Midbrain (tissue), 1 donor: ENCODE measurements around the gene YIPF6.
"Not testable (repeated sequence)": the region's sequence is repeated elsewhere in the genome, so short reads cannot be mapped to it uniquely, and the experiment has no call there.

ENCODE experiments used
- DNase-seq: peaks from one replicate; lab custom pipeline; 2025; lab: John Stamatoyannopoulos, UW

The YIPF6 gene

DNA sequence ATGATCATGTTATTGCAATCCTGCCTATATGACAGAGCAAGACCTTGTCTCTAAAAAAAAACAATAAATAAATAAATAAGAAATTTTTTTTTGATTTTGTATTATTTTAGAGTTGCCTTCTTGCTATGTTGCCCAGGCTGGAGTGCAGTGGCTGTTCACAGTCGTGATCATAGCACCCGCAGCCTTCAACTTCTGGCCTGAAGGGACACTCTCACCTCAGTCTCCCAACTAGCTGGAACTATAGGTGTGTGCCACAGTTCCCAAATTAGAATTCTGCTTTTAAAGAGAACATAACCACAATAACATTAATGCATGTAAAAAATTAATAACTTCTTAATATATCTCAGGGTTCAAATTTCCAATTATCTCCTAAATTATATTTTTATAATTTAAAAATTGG, 7.8 kb downstream of the YIPF6 start:
- no peak for DNase-seq

DNA sequence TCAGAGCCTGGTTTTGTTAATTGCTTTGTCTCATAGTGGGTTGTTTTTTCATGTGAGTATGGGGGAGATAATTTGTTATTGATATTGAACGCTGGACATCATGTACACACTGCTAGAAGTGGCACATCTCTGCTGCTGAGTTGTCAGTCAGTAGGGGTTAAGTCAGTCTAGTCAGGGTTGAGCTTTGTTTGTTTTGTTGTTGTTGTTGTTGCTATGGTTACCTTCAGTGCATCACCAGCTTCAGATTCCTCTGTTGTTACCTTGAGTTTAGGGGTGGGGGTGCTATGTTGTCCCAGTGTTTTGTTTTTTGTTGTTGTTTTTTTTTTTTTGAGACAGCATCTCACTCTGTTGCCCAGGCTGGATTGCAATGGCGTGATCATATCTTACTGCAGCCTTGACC, 9.9 kb downstream of the YIPF6 start:
- no peak for DNase-seq

DNA sequence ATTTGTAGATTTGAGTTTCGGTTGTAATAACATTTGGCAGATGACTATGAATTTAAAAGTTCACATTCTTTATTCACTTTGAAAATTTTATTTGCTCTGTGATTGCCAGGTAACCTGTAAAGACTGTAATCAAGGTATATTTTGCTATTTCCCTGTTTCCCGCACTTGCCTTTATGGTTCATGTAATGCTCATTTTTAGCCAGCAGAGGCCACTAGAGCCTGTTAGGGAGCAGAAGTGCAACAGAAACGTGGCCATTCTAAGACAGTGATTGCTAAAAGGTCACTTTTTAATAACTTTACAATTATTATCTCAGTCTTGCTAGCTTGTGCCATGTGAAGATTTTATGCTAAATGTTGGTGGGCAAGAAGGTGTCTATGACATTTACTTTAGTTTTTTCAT, 12.4 kb downstream of the YIPF6 start:
- DNase-seq = peak; percentile 40

DNA sequence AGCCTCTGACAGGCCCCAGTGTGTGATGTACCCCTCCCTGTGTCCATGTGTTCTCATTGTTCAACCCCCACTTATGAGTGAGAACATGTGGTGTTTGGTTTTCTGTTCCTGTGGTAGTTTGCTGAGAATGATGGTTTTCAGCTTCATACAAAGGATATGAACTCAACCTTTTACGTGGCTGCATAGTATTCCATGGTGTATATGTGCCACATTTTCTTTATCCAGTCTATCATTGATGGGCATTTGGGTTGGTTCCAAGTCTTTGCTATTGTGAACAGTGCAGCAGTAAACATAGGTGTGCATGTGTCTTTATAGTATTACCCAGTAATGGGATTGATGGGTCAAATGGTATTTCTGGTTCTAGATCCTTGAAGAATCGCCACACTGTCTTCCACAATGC, 25.8 kb downstream of the YIPF6 start:
- not testable (repeated sequence) for DNase-seq

DNA sequence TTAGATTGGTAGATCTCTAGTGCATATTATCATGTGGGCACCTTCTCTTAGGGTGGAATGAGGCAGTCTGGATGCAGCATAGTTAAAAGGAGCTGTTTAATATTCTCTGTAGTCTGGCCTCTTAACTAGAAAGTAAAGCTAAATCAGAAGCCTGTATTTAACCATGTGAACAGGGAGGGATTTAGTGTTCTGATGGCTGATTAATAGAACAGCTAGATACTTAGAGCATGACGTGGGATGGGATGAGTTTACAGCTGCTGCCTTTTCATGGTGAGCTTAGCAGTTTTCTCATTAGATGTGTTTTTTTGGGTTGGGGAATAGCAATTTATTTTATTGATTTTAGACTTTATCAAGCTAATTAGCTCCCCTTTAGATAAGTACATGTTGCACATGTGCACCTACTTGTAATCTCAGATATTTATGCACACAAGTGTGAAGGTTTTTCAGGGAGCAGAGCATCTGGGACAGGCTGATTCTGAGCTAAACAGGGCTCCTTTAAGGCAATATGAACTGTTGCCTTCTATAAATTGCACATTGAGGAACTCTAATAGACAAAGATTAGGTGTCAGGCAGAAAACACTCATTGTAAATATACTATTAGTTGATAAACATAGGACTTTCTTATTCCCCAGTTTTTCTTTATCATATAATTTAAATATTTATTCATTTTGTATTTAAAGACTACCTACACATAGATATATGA, 34.1 kb downstream of the YIPF6 start:
- no peak for DNase-seq

DNA sequence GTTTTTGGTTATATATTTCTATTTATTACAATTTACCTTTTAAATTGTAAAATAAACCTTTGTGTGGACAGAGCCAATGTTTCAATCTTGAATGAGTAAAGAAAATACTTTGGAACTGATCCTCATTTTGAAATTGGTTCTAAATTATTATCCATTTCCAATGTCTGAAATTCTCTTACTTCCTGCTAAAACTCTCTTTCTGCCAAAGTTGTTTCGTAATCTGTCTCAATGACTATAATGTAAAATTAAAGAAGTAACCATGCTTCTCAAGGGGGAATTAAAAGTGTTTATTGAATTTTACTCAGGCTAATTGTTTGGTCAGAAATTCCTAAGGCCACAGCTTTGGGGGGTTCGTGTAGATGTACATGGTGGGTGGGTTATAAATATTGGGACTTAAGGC, 34.8 kb downstream of the YIPF6 start:
- DNase-seq = no peak

DNA sequence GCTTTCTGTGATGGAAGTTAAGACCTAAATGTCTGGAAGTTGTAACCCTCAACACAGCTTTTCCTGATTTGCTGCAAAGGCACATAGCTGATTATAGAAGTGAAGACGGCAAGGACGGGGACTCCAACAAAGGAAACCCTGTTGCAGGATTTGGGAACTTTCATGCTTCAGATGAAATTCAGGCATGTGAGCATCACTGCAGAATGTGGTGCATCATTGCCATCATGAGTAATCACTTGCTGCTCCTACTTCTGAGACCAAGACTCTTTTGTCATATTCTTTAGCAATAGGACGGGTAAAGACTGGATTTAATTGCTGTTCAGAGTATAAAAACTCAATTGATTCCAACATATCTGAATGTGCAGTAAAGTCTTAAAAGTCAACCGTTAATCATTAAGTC, 35.8 kb downstream of the YIPF6 start:
- no peak for DNase-seq

DNA sequence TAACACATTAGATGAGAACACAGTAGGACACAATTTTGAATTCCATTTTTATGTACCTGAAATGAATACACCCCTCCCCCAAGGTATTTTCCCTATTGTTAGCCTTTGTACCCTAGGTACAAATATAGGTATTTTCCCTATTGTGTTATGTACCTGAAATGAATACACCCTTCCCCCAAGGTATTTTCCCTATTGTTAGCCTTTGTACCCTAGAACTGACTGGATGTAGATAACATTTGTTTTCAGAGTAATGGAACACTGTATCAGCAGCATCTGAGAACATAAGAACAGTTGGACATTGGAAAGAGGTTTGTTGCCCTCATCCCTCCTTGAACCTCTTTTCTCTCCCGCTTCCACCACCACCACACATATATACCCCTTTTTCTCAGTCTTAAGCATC, 37.6 kb downstream of the YIPF6 start:
- DNase-seq = no peak

DNA sequence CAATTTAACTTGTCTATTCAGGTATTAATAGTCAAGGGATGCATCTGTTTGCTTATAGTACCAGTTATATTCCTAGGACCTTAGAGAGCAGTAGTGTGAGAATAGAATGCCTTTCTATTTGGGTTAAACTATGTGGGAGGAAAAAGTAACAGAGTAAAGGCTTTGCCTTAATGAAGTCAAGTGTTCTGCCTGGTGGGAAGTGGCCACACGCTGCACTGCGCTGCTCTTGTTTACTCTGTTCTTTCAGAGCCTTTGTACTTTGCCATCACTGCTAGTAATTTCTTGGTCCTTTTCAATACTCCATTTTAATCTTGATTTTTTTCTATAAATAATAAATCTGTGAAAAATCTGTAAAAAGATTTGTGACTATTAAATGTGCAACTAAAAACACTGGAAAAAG, 38.0 kb downstream of the YIPF6 start:
- no peak for DNase-seq

DNA sequence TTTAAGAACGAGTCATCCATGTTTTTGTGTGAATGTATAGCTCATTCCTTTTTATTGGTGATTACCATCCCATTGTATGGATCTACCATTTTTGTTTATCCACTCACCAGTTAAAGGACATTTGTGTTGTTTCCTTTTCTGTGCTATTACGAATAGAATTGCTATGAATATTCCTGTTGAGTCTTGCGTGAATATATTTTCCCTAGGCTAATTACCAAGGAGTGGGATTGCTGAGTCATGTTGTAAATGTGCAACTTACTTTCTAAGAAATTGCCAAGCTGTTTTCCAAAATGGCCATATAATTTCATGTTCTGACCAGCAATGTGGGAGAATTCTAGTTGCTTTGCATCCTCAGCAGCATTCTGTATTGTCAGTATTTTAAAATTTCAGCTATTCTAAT, 51.3 kb downstream of the YIPF6 start:
- DNase-seq = no peak

DNA sequence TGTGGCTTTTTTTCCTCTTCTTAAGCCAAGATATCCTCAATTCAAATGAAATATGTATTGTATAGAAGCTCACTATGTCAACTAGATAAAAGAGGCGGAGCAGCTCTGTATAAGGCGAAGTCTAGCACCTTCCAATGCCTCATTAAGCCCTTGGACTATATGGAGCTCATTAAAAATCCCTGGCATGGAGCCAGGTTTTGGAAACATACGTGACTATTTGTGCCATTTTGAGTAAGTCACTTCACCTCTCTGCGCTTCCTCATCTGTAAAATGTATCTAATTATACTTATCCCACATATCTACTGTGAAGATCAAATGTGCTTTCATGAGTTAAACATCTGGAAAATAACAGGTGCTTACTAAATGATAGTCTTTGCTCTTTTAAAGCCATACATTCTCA, 57.2 kb downstream of the YIPF6 start:
- DNase-seq = no peak

DNA sequence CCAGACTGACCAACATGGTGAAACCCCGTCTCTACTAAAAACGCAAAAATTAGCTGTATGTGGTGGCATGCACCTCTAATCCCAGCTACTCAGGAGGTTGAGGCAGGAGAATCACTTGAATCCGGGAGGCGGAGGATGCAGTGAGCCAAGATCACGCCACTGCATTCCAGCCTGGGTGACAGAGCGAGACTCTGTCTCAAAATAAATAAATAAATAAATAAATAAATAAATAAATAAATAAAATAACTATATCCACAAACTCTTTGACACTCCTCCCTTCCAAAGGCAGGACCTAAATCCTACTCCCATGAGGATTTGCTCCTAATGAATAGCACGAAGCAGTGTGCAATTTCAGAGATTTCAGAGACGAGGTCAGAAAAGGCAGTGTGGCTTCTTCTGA, 58.3 kb downstream of the YIPF6 start:
- not testable (repeated sequence) for DNase-seq

DNA sequence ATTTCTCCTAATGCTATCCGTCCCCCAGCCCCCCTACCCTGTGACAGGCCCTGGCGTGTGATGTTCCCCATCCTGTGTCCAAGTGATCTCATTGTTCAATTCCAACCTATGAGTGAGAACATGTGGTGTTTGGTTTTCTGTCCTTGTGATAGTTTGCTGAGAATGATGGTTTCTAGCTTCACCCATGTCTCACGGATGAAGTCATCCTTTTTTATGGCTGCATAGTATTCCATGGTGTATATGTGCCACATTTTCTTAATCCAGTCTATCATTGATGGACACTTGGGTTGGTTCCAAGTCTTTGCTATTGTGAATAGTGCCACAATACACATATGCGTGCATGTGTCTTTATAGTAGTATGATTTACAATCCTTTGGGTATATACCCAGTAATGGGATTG, 61.1 kb downstream of the YIPF6 start:
- not testable (repeated sequence) for DNase-seq

DNA sequence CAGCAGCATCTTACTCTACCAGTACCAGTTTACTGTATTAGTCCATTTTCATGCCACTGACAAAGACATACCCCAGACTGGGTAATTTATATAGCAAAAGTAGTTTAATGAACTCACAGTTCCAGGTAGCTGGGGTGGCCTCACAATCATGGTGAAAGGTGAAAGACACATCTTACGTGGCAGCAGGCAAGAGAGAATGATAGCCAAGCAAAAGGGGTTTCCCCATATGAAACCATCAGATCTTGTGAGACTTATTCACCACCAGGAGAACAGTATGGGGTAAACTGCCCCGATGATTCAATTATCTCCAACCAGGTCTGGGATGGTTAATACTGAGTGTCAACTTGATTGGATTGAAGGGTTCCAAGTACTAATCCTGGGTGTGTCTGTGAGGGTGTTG, 69.3 kb downstream of the YIPF6 start:
- no peak for DNase-seq

DNA sequence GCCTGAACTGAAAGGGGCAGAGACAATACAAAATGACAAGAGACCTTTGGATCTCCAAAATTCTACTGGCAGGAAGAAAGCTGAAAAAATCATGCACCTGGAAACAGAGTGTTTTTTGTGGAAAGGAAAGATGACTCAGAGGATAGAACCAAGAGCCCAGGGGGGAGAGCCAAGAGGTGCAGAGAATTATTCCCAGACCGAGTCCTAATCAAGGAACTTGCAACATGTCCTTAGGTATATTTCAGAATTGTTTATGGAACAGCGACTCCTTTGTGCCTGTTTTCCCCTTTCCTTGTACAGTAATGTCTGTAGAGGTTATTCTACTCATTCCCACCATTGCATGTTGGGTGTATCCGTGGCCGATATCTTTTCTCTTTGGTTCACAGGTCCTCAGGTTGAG, 71.7 kb downstream of the YIPF6 start:
- no peak for DNase-seq

DNA sequence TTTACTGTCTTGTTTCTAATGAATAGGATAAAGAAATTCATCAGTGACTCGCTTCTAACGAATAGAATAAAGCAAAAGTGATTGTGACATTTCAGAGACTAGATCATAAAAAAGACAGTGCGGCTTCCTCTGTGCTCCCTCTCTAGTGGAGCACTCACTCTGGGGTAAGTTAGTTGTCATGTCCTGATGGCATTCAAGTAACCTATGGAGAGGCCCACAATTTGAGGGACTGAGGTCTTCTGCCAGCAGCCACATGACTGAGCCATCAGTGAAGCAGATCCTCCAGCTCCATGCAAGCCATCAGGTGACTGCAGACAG, 72.4 kb downstream of the YIPF6 start:
- DNase-seq = no peak

DNA sequence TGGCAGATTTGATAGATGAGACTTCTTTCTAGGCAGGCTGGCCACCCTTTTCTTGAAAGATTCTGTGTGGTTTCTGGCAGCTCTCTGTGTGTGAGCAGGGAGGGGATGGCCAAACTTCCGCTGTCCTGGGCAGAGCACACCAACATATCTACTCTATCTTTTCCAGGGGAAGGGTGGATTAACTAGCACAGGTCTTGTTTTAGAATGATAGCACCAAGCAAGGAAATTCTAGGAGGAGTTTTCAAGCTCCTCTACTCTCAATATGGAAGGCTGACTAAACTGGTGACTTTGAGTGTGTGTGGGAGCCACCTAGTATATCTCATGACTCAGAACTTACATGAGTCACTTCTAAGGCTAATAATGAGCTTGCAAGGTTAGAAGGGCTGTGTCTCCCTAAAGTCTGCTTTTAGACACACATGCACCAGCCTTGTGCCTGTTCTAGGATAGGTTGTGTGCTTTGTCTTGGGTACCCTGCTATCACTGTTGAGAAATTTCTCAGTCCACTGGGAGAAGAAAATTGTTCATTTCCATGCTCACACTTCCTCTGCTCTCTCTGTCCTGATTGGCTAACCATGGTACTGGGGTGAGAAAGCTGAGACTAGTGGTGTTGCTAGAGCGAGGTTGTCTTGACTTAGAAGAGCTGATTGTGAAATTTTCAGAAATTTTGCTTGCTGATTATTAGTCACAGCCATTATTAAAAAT, 72.9 kb downstream of the YIPF6 start:
- DNase-seq = no peak

DNA sequence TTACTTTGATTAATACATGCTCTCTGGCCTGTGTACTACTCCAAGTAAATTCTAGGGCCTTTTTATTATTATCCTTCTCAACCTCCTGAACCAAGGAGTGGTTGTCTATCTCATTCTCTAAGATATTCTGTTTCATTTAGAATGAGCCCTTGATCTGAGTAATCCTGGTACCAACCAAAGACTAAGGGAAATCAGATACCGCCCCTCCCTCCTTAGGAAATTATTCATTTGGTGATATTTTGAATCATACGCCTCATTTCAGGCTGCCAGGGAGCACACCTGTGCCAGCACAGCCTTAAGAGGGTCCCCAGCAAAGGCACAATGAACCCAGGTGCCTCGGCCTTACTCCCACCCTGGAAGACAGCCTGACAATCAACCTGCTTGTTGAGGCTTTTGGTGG, 75.4 kb downstream of the YIPF6 start:
- no peak for DNase-seq

DNA sequence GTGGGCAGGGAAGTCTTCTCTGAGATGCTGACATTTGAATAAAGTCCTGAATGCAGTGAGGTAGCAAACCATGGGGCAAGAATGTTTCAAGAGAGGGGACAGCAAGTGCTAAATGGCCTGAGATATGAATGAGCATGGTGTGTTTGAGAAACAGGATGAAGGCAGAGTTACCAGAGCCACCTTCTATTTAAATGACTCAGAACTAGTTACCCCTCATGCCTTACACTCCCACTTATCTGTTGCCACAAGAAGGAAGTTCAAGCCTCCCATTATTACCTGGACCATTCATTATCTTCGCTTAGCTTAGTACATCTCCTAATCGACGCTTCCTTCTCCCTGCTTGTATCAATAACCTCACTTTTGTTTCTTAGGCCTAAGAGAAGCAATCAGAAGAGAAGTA, 81.0 kb downstream of the YIPF6 start:
- DNase-seq = no peak

DNA sequence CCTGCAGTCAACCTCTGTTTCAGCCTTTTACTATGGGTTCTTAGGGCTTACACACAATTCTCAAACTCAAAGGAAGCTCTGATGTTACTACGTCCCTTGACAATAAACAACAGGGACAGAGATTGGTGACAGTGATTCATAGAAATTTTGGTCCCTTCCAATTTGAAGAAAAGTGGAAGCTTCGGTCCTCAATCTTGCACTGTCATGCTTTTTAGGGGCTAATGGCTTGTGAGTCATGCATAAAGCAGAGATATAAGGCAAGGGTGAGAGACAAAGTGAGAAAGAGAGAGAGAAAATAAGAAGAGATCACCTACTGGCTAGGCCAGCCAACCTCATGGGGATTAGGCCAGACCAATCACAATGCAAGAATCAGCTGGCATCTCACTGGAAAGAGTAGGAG, 85.4 kb downstream of the YIPF6 start:
- DNase-seq = no peak
